Measurements from ENCODE around the gene PTDSS2. TPM values are rescaled to one million over a fixed set of nuclear protein-coding genes. Genes with fewer than 3 reads are reported as not detected.
"Not testable (repeated sequence)": the region's sequence is repeated elsewhere in the genome, so short reads cannot be mapped to it uniquely, and the experiment has no call there.

The PTDSS2 gene
- total RNA-seq (2014; rRNA removed; shearing (Covaris generic)) = 24.7 and 29.7 TPM in 2 replicates
- 17.7 and 19.7 TPM in 2 replicates for polyA plus RNA-seq (2015; cell fraction: cytosol; rRNA removed)
- polyA plus RNA-seq (2015; cell fraction: nucleus; rRNA removed) = 49.1 and 51.2 TPM in 2 replicates

DNA sequence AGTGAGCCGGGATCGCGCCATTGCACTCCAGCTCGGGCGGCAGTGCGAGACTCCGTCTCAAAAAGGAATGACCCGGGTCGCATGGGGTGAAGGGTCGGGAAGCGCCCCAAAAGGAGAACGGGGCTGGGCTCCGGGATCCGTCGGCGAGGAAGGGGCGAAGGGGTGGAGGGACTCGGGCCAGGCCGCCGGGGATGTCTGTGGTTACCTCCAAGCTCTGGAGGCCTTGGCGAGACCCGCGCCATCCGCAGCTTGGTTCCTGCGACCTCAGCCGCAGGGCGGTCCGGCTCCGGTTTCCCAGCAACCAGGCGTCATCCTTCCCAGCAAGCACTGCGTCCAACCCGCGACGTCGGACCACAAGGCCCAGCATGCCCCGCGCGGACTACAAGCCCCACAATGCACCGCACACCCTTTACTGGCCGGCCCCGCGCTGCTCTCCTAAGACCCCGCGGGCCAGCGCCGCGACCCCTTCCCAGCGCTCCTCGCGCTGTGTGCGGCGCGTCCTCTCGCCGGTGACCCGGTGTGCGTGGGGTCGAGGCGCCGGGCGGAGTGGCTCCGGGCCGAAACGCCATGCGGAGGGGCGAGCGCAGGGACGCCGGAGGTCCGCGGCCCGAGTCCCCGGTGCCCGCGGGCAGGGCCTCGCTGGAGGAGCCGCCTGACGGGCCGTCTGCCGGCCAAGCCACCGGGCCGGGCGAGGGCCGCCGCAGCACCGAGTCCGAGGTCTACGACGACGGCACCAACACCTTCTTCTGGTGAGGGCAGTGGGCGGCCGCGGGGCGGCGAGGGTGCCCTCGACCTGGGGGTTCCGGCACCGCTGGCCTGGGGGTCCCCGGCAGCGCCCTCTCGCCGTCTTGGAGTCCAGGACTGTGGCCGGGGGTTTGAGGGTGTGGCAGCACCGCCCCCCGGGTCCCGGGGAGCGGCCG, at the start of gene PTDSS2:
Gene PTDSS2, plus strand, starts transcription at position 391 of the 920 bp plus-strand sequence. Its CDS starts 177 bp downstream, at position 568.
- peak; percentile 93 for DNase-seq (ENCODE audit: low read depth)

DNA sequence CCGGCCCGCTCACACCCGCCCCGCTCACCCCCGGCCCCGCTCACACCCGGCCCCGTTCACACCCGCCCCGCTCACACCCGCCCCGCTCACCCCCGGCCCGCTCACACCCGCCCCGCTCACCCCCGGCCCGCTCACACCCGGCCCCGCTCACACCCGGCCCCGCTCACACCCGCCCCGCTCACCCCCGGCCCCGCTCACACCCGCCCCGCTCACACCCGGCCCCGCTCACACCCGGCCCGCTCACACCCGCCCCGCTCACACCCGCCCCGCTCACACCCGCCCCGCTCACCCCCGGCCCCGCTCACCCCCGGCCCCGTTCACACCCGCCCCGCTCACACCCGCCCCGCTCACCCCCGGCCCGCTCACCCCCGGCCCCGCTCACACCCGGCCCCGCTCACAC, 48.9 kb upstream of the PTDSS2 start:
- DNase-seq (ENCODE audit: low read depth) = not testable (repeated sequence)

DNA sequence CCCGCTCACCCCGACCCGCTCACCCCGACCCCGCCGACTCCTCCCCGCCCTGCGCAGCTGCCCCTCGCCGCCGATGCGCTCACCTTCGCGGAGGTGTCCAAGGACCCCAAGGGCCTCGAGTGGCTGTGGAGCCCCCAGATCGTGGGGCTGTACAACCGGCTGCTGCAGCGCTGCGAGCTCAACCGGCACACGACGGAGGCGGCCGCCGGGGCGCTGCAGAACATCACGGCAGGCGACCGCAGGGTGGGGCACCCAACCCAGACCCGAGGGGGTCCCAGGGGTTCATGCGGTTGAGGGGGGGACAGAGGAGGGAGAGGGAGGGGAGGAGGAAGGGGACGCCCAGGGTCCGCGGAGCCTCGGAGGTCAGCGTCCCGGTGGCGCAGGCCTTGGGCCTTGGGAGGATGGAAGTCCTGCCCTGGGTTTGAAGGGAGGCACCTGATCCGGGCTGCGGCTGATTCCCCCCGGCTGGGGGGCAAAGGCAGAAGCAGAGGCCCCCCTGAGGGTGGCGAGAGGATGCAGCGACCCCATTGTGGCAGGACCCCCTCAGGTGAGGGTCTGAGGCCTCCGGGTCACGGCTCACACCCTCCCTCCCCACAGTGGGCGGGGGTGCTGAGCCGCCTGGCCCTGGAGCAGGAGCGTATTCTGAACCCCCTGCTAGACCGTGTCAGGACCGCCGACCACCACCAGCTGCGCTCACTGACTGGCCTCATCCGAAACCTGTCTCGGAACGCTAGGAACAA, 46.9 kb upstream of the PTDSS2 start:
- DNase-seq (ENCODE audit: low read depth) = no peak

DNA sequence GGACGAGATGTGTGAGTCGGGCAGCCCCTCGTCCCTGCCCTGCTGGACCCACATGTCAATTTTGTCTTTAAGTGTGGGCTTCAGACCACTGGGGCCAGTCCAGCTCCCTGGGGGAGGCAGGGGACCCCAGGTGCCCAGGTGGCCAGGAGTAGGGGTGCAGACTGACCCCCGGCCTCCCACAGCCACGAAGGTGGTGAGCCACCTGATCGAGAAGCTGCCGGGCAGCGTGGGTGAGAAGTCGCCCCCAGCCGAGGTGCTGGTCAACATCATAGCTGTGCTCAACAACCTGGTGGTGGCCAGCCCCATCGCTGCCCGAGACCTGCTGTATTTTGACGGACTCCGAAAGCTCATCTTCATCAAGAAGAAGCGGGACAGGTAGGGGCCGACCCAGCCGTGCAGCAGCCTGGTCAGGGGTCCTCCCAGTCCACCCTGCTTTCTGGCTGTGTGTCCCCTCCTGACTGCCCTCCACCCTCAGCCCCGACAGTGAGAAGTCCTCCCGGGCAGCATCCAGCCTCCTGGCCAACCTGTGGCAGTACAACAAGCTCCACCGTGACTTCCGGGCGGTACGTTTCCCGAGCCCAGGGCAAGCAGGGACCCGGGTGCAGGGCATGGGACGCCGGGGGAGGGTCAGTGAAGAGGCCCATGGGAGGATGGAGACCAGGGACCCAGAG, 46.2 kb upstream of the PTDSS2 start:
- DNase-seq (ENCODE audit: low read depth) = no peak

DNA sequence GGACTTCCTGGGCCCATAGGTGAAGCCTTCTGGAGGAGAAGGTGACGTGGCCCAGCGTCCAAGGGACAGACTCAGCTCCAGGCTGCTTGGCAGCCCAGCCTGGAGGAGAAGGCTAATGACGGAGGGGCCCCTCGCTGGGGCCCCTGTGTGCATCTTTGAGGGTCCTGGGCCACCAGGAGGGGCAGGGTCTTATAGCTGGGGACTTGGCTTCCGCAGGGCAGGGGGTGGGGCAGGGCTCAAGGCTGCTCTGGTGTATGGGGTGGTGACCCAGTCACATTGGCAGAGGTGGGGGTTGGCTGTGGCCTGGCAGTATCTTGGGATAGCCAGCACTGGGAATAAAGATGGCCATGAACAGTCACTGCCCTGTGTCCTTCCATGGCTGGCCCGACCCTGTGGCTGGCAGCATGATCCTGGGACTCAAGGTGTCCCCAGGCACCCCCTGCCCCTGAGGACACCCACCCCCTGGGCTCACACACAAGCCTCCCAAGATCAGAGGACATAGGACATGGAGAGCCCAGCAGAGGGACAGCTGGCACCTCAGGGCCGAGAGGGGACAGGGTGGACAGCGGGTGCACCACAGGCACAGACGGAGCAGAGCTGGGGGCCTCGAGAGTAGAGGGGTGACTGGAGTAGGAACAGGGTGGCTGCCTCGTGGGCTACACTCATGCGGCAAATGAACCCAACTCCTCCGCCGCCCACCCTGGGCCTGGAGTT, 45.4 kb upstream of the PTDSS2 start:
- DNase-seq (ENCODE audit: low read depth) = no peak

DNA sequence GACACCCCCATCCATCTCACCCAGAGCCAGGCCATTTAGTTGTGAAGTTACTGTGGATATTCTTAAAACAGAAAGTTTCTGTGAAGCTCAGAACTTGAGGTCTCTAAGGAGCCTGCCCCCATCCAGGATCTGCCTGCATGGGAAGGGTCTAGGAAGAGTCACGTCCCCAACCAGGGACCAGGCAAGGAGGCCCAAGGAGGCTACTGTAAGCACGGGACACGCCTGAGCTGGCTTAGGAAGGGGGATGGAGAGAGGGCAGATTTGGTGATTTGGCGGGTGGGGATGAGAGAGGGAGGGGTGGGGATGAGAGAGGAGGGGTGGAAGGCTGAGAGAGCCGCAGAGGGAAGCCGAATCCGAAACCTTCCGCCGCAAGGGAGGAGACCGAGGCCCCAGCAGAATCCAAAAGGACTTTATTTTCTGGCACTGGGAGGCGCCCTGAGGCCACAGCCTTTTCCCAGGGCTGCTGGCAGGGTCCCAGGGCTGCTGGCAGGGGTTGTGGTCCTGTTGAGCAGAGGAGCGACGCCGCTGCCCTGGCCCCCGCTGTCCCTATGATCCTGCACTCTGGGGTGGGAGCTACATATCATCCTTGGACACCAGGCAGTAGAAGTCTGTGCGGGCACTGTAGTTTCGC, 44.6 kb upstream of the PTDSS2 start:
- no peak for DNase-seq (ENCODE audit: low read depth)

DNA sequence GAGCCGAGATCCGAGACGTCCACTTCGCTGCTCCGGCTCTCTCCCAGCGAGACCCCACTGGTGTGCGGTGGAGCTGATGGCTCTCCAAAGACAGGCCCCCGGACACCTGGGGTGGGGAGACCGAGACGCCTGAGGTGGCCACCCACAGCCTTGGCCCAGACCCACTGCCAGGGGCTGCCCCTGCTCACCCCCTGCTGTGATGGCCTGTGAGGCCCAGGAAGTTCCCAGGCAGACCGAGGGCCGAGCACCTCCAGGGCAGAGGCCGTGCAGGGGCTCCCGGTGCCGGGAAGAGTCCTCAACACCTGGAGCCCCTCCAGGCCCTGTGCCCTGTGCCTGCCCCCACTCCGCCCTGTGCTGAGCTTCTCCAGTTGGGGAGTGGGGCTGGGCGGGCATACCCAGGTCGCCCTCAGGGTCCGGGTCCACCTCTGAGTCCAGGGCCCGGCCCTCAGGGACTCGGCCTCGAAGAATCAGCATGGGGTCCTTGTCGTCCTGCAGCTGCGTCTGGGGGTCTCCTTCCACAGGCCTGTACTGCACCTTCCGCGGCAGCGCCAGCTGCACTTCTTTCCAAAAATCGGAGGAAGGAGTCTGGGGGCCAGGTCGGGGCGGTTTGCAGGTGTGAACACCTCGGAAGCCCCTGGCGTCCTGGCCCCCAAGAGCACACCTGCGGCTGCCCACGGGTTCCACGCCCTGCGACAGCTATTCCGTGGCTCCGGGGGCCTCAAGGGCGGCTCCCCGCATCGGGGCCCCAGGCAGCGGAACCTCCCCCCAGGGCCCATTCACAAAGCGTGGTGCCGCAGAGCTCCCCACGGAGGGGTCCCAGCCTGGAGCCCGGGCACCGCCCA, 43.9 kb upstream of the PTDSS2 start:
- no peak for DNase-seq (ENCODE audit: low read depth)

DNA sequence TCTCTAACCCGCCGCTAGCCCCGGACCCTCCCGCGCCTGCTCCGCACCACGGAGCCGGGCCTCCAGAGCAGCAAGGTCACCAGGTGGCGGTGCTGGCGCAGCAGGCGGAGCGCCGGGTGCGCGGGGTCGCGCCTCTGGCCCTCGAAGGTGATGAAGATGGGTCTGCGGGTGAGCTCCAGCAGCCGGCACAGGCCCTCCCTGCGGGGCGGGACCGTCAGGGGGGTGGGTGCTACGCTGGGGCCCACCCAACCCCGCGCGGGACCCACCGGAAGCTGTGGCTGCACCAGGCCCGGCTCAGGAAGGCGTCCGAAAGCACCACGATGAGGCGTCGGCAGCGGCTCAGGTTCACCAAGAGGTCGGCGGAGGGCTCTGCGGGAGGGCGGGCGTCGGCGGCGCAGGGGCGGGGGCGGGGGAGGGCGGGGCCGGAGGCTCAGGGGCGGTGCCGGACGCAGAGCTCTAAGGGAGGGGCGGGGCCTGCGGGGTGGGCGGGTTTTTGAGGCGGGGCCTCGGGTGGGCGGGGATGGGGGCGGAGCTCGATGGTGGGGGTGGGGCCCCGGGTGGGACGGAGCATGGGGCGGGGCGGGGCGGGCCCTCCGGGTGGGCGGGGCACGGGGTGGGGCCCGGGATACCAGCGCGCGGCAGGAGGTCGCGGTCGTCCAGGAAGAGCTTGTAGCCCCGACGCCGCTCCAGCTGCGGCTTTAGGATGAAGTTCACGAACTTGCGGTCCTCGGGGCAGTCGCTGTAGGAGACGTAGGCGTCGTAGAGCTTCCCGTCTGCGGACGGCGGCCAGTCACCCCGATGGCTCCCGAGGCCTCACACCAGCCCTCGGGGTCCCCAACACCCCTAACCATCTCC, 43.1 kb upstream of the PTDSS2 start:
- DNase-seq (ENCODE audit: low read depth) = no peak

DNA sequence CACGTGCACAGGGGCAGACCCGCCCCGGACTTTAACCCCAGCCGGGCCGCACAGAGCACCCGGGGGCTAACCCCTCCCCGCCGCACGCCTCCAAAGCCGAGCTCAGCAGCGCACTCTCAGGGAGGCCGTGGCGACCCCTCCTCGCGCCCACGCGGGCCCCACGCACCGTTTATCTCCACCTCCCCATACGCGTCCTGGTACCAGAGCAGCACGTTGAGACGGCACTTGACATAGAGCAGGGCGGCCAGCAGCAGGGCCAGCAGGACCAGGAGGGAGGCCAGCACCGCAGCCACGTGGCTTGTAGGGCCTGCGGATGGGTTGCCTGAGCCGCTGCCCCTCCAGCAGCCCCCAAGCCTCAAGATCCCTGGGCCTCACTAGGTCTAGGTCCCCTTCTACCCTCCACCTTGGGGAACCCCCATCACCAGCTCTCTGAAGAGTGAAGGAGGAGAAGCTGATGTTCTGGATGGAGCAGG, 42.4 kb upstream of the PTDSS2 start:
- no peak for DNase-seq (ENCODE audit: low read depth)

DNA sequence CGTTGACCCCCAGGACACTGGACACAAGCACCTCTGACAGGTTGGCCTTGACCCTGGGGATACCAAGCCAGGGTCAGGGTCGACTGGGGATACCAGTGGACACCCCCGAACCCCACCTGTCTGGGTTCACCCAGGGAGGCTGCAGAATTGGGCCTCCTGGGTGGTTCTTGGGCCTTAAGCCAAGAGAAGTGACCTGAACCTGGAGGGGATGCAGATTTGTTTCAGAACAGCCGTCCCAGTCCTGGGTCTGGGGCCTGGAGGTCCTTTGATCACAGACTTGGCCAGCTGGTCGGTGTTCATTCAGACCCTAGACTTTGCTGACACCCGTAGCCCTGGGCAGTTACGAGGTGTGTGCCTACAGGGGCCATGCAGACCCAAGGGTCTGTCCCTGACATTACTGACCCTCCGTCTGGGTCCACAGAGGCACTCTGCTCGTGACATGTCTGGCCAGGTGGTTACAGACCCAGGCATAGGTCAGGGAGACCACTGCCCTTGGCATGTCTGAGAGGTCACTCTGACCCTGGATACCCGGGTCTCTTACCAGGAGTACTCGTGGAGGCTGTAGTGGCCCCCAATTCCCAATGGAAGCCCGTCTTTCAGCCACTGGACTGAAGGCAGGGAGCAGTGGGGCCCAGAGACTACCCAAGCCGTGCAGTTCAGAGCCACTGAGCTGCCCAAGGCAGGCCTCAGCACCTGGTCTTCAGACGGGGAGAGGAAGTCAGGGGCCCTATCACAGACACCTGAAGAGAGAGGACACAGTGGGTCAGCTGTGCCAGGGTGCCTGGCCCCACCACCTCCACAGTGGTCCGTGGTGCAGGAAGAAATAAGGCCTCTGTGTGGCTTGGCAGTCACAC, 41.7 kb upstream of the PTDSS2 start:
- DNase-seq (ENCODE audit: low read depth) = no peak

DNA sequence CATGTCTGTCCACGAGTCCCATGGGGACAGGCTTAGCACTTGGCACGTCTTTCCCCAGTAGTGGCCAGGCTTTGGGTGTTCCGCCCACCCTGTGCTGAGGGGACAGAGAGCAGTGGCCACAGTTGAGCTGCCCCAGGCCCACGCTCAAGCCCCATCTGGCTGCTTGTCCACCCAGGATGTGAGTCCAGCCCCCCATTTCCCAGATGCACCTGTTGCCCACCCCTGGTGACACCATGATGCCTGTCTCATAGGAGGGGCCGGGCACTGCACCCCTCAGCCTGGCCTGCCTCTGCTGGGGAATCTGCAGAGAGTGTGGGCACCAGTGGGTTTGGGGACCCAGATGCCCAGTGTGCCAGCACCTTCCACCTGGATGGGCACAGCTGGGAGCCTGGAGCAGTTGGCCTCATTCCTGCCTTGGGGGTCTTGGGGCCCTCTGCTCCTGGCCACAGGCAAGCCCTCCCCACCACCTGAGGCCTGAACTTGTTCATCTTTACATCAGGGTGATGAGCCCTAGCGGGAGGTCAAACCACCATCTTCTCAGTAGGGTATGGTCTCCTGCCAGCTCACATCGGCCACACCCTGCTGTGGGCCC, 41.0 kb upstream of the PTDSS2 start:
- no peak for DNase-seq (ENCODE audit: low read depth)

DNA sequence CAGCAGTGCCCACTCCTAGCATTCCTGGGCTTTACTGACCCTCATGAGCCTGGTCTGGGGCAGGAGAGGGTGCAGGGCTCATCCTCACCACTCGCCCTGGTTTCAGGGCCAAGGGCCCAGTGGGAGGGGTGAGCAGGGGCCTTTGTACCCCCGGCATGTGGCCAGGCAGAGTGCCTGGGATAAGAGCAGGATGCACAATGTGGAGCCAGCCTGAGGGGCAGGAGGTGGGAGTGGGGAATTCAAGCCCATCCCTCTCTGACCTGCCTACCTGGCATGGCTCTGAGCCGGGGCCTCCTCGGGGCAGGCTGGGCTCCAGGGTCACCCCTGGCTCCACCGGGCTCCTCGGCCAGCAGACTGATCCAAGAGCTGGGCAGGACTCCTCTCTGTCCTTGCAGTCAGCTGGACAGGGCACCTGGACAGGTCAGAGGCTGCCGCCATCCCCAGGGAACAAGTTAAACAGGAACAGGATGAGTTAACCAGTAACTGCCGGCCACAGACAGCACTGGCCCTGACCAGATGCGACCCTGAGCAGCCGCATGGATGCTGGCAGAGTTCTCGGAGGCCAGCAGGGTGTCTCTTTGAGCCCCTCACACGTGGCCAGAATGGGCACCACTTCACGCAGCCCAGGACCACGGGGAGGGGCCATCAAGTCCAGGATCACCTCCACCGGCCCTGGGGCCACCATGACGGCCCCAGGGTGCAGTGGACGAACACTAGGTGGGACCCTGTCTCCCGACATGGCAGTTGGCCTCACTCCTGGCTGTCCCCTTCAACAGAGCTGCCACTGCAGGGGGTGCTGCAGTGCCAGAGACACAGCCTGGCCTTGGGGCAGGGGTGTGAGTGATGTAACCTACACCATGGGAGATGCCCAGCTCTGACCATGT, 40.2 kb upstream of the PTDSS2 start:
- DNase-seq (ENCODE audit: low read depth) = no peak

DNA sequence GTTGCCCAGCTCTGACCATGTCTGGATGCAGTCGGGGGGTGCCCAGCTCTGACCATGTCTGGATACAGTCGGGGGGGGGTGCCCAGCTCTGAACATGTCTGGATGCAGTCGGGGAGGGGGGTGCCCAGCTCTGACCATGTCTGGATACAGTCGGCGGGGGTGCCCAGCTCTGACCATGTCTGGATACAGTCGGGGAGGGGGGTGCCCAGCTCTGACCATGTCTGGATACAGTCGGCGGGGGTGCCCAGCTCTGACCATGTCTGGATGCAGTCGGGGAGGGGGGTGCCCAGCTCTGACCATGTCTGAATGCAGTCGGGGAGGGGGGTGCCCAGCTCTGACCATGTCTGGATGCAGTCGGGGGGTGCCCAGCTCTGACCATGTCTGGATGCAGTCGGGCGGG, 39.4 kb upstream of the PTDSS2 start:
- DNase-seq (ENCODE audit: low read depth) = not testable (repeated sequence)

DNA sequence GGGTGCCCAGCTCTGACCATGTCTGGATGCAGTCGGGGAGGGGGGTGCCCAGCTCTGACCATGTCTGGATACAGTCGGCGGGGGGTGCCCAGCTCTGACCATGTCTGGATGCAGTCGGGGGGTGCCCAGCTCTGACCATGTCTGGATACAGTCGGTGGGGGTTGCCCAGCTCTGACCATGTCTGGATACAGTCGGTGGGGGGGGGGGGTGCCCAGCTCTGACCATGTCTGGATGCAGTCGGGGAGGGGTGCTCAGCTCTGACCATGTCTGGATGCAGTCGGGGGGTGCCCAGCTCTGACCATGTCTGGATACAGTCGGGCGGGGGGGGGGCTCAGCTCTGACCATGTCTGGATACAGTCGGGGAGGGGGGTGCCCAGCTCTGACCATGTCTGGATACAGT, 38.6 kb upstream of the PTDSS2 start:
- DNase-seq (ENCODE audit: low read depth) = not testable (repeated sequence)

DNA sequence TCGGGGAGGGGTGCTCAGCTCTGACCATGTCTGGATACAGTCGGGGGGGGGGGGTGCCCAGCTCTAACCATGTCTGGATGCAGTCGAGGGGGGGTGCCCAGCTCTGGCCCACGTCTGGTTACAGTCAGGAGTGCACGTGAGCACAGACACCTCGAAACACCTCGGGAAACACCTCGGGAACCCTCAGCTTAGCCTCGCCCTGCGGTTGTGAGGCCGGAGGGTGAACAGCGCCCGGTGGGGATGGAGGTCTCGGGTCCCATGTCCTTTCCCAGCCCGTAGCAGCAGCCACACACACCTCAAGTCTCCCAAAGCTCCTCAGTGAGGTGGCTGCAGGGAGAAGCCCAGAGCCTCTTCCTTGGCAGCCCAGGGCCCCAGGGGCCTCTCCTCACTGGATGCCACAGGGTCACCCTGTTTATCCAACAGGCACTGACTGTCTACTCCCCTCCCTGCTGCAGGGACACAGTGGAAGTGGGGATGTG, 37.4 kb upstream of the PTDSS2 start:
- no peak for DNase-seq (ENCODE audit: low read depth)
